ENCODE results near the gene FAM210B. TPM values are rescaled to one million over a fixed set of nuclear protein-coding genes. Genes with fewer than 3 reads are reported as not detected.
A peak's percentile ranks its signal among the peaks of the same experiment; 100 is the strongest.
"Not testable (repeated sequence)": the region's sequence is repeated elsewhere in the genome, so short reads cannot be mapped to it uniquely, and the experiment has no call there.

The FAM210B gene
- total RNA-seq, 6 donors from 2014 or later, result 15.0 to 41.2 (median 31.6) TPM

GRCh38 chr20:56389807-56390206 lies 31.0 kb downstream of the FAM210B start:
- 95 to 97% methylated on average over 4 of the region's 4 CpGs for WGBS, 2 donors

GRCh38 chr20:56390396-56390795 lies 31.6 kb downstream of the FAM210B start:
- WGBS, 2 donors, result 94 to 98% methylated on average over 9 of the region's 9 CpGs
- H3K36me3 ChIP-seq; H3K27ac ChIP-seq; H3K4me3 ChIP-seq; H3K27me3 ChIP-seq; H3K9me3 ChIP-seq; ATAC-seq (ENCODE audit: low FRiP score in 2 of 2): not testable (repeated sequence)
- peak in 1 of 2 donors; percentile 46 for DNase-seq
- peaks cover 21 to 34% (median 23%) of the 10 kb centered on the region in 4 donors for H3K4me1 ChIP-seq

More at GRCh38 chr20:56389807-56390206, 31.0 kb downstream of the FAM210B start:
- peaks cover 21 to 32% (median 23%) of the 10 kb centered on the region in 4 donors for H3K4me1 ChIP-seq
- H3K27me3 ChIP-seq, result no peaks in the 10 kb centered on the region
- no peaks in the 10 kb centered on the region for H3K9me3 ChIP-seq
- peaks cover 0 to 3% (median 0%) of the 10 kb centered on the region in 4 donors for H3K36me3 ChIP-seq
- DNase-seq, result no peak
- TF ChIP-seq POLR2A (IDR thresholded peaks at IDR 0.05) (no peak), CTCF (IDR thresholded peaks at IDR 0.05) (no peak), EP300 (IDR thresholded peaks at IDR 0.05) (no peak), POLR2AphosphoS5 (IDR thresholded peaks at IDR 0.05) (no peak)
- no peak overlapping the region for H3K4me3 ChIP-seq
- H3K27ac ChIP-seq, result no peak overlapping the region
- no peak for ATAC-seq (ENCODE audit: low FRiP score in 2 of 2)

- H3K9me3 ChIP-seq, result no peaks in the 10 kb centered on the region
- WGBS, 2 donors, result 25 to 27% methylated on average over 10 of the region's 10 CpGs
- no peaks in the 10 kb centered on the region for H3K27me3 ChIP-seq
- peak overlapping the region in 3 of 4 donors; percentile 85 to 90 (median 90) for H3K4me3 ChIP-seq
- ATAC-seq (ENCODE audit: low FRiP score in 2 of 2) (no peak), DNase-seq (no peak)
- H3K27ac ChIP-seq, result no peak overlapping the region
- peaks cover 0 to 13% (median 6%) of the 10 kb centered on the region in 4 donors for H3K36me3 ChIP-seq
- H3K4me1 ChIP-seq, result peaks cover 21 to 34% (median 23%) of the 10 kb centered on the region in 4 donors
- TF ChIP-seq POLR2A (IDR thresholded peaks at IDR 0.05) (no peak), CTCF (IDR thresholded peaks at IDR 0.05) (no peak), EP300 (IDR thresholded peaks at IDR 0.05) (no peak), POLR2AphosphoS5 (IDR thresholded peaks at IDR 0.05) (no peak)
These were observed 32.3 kb downstream of the FAM210B start for GRCh38 chr20:56391037-56391436.

GRCh38 chr20:56391596-56392131 lies 32.9 kb downstream of the FAM210B start:
- no peaks in the 10 kb centered on the region for H3K9me3 ChIP-seq
- WGBS, 2 donors, result 2% methylated on average over 13 to 29 of the region's 29 CpGs
- peaks cover under 1 to 17% (median 12%) of the 10 kb centered on the region in 4 donors for H3K36me3 ChIP-seq
- no peaks in the 10 kb centered on the region for H3K27me3 ChIP-seq
- peak; percentile 44 to 50 for ATAC-seq (ENCODE audit: low FRiP score in 2 of 2)
- TF ChIP-seq POLR2AphosphoS5 (IDR thresholded peaks at IDR 0.05) (no peak), EP300 (IDR thresholded peaks at IDR 0.05) (no peak), POLR2A (IDR thresholded peaks at IDR 0.05) (no peak), CTCF (IDR thresholded peaks at IDR 0.05) (no peak)
- H3K27ac ChIP-seq, result peak overlapping the region; percentile 90 to 96 (median 92)
- no peak for DNase-seq
- H3K4me3 ChIP-seq, result peak overlapping the region; percentile 42 to 90 (median 88)
- H3K4me1 ChIP-seq, result peaks cover 21 to 34% (median 23%) of the 10 kb centered on the region in 4 donors

- TF ChIP-seq CTCF (IDR thresholded peaks at IDR 0.05), result no peak
- peak in 2 of 4 donors; percentile 29 to 58 for TF ChIP-seq POLR2A (IDR thresholded peaks at IDR 0.05)
- TF ChIP-seq EP300 (IDR thresholded peaks at IDR 0.05), result peak in 2 of 4 donors; percentile 72 to 92
- TF ChIP-seq POLR2AphosphoS5 (IDR thresholded peaks at IDR 0.05), result peak; percentile 89 to 96
- H3K4me1 ChIP-seq, result peaks cover 21 to 34% (median 23%) of the 10 kb centered on the region in 4 donors
- peak within 1 kb of the TSS; percentile 90 to 96 (median 92) for H3K27ac ChIP-seq
- H3K4me3 ChIP-seq, result peak within 1 kb of the TSS; percentile 85 to 90 (median 88)
- no peaks in the 10 kb centered on the region for H3K9me3 ChIP-seq
- WGBS, 2 donors, result 0% methylated on average over 22 to 53 of the region's 53 CpGs
- DNase-seq (peak; percentile 99), ATAC-seq (ENCODE audit: low FRiP score in 2 of 2) (peak; percentile 98)
- peaks cover 7 to 24% (median 18%) of the 10 kb centered on the region in 4 donors for H3K36me3 ChIP-seq
- no peaks in the 10 kb centered on the region for H3K27me3 ChIP-seq
These were observed 33.5 kb downstream of the FAM210B start, which contains the start of the genes AURKA and CSTF1 for GRCh38 chr20:56392132-56392880. AURKA (minus strand) TSS chr20:56392215; CDS start chr20:56388197, 4,018 bp downstream. CSTF1 (plus strand) TSS chr20:56392645; CDS start chr20:56395553, 2,908 bp downstream.

Measured in upper lobe of left lung (tissue), 6 donors.